ENCODE data around the gene ANKS1B.

Gene ANKS1B

GRCh38 chr12:99154216-99154982, 830.3 kb downstream of the ANKS1B start:
- Histone ChIP-seq H3K4me1 (ENCODE audit: low read depth, poor library complexity, severe bottlenecking) (no peaks in the 10 kb centered on the region), H2AFZ (ENCODE audit: low read depth) (no peak overlapping the region), H3K27me3 (ENCODE audit: insufficient read depth, low read depth) (no peaks in the 10 kb centered on the region), H3K9ac (no peak overlapping the region), H3K4me3 (IDR thresholded peaks at IDR 0.05; ENCODE audit: insufficient read depth, low read depth, low read length) (no peak overlapping the region), H3K27ac (no peak overlapping the region), H3K4me2 (no peak overlapping the region), H3K36me3 (ENCODE audit: insufficient read depth) (no peaks in the 10 kb centered on the region), H4K20me1 (ENCODE audit: insufficient read depth) (no peaks in the 10 kb centered on the region), H3K79me2 (ENCODE audit: insufficient read depth, low read depth) (no peaks in the 10 kb centered on the region)
- TF ChIP-seq CTCF (conservative IDR thresholded peaks at IDR 0.05; ENCODE audit: low read depth, low read length): no peak

GRCh38 chr12:99153293-99153692, 831.4 kb downstream of the ANKS1B start:
- no peak overlapping the region for H2AFZ ChIP-seq (ENCODE audit: low read depth)
- no peaks in the 10 kb centered on the region for H3K36me3 ChIP-seq (ENCODE audit: insufficient read depth)
- H3K27me3 ChIP-seq (ENCODE audit: insufficient read depth, low read depth): no peaks in the 10 kb centered on the region
- no peak overlapping the region for H3K4me2 ChIP-seq
- H4K20me1 ChIP-seq (ENCODE audit: insufficient read depth): no peaks in the 10 kb centered on the region
- no peak overlapping the region for H3K4me3 ChIP-seq (IDR thresholded peaks at IDR 0.05; ENCODE audit: insufficient read depth, low read depth, low read length)
- TF ChIP-seq CTCF (conservative IDR thresholded peaks at IDR 0.05; ENCODE audit: low read depth, low read length): no peak
- no peaks in the 10 kb centered on the region for H3K4me1 ChIP-seq (ENCODE audit: low read depth, poor library complexity, severe bottlenecking)
- no peaks in the 10 kb centered on the region for H3K79me2 ChIP-seq (ENCODE audit: insufficient read depth, low read depth)
- no peak overlapping the region for H3K9ac ChIP-seq
- H3K27ac ChIP-seq: no peak overlapping the region

GRCh38 chr12:99152337-99152736, 832.4 kb downstream of the ANKS1B start:
- H3K4me1 ChIP-seq (ENCODE audit: low read depth, poor library complexity, severe bottlenecking): no peaks in the 10 kb centered on the region
- H3K27me3 ChIP-seq (ENCODE audit: insufficient read depth, low read depth): no peaks in the 10 kb centered on the region
- no peak overlapping the region for H3K4me2 ChIP-seq
- TF ChIP-seq CTCF (conservative IDR thresholded peaks at IDR 0.05; ENCODE audit: low read depth, low read length): no peak
- H3K9ac ChIP-seq: no peak overlapping the region
- H4K20me1 ChIP-seq (ENCODE audit: insufficient read depth): no peaks in the 10 kb centered on the region
- no peaks in the 10 kb centered on the region for H3K36me3 ChIP-seq (ENCODE audit: insufficient read depth)
- H3K27ac ChIP-seq: no peak overlapping the region
- no peak overlapping the region for H2AFZ ChIP-seq (ENCODE audit: low read depth)
- H3K4me3 ChIP-seq (IDR thresholded peaks at IDR 0.05; ENCODE audit: insufficient read depth, low read depth, low read length): no peak overlapping the region
- no peaks in the 10 kb centered on the region for H3K79me2 ChIP-seq (ENCODE audit: insufficient read depth, low read depth)

- H4K20me1 ChIP-seq (ENCODE audit: insufficient read depth): no peaks in the 10 kb centered on the region
- H2AFZ ChIP-seq (ENCODE audit: low read depth): no peak overlapping the region
- no peaks in the 10 kb centered on the region for H3K4me1 ChIP-seq (ENCODE audit: low read depth, poor library complexity, severe bottlenecking)
- no peaks in the 10 kb centered on the region for H3K36me3 ChIP-seq (ENCODE audit: insufficient read depth)
- no peaks in the 10 kb centered on the region for H3K27me3 ChIP-seq (ENCODE audit: insufficient read depth, low read depth)
- H3K4me2 ChIP-seq: no peak overlapping the region
- no peak overlapping the region for H3K4me3 ChIP-seq (IDR thresholded peaks at IDR 0.05; ENCODE audit: insufficient read depth, low read depth, low read length)
- no peak overlapping the region for H3K9ac ChIP-seq
- H3K79me2 ChIP-seq (ENCODE audit: insufficient read depth, low read depth): no peaks in the 10 kb centered on the region
- no peak overlapping the region for H3K27ac ChIP-seq
- no peak for TF ChIP-seq CTCF (conservative IDR thresholded peaks at IDR 0.05; ENCODE audit: low read depth, low read length)
Observed at GRCh38 chr12:99151744-99152143, 833.0 kb downstream of the ANKS1B start.
